Epithelial cell of esophagus (primary cell): ENCODE data around the gene CCDC141.

Experiments
- DNase-seq: peaks from one replicate; pipeline ENCODE4 v3.0.0; 2010; ENCODE audit warnings: low read depth
- H3K4me3 ChIP-seq: 2 replicates; pipeline ENCODE4 v1.5.1; 2011; ENCODE audit warnings: mild to moderate bottlenecking, low read length, control low read depth
- CTCF ChIP-seq: IDR thresholded peaks from 2 replicates; pipeline ENCODE4 v1.5.1; 2011; ENCODE audit warnings: low read depth, mild to moderate bottlenecking, low read length, control low read depth, inconsistent platforms; ENCODE audit not compliant: insufficient read depth; ENCODE audit errors: missing control alignments

Gene CCDC141

DNA sequence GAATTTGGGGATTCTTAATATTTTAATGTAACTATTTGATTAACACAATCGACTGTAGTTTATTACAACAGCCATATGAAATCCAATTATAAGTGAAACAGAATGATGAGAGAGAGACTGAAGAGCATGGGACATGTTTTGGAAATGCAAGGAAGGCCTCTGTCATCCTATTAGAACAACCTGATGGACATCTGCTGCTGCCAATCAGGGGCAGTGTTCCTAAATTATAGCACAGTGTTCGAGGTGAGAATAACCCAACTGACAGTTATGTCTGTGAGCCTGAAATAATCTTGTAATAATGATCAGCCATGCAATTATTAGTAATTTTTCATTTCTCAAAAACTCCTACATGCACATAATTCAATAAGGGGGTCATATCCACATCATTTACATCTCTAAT, 73.6 kb downstream of the CCDC141 start:
- TF ChIP-seq CTCF: no peak
- no peak overlapping the region for H3K4me3 ChIP-seq
- no peak for DNase-seq

- TF ChIP-seq CTCF: no peak
- no peak for DNase-seq
- no peak overlapping the region for H3K4me3 ChIP-seq
Observed at GRCh38 chr2:178962805-178963433, 87.0 kb downstream of the CCDC141 start.

DNA sequence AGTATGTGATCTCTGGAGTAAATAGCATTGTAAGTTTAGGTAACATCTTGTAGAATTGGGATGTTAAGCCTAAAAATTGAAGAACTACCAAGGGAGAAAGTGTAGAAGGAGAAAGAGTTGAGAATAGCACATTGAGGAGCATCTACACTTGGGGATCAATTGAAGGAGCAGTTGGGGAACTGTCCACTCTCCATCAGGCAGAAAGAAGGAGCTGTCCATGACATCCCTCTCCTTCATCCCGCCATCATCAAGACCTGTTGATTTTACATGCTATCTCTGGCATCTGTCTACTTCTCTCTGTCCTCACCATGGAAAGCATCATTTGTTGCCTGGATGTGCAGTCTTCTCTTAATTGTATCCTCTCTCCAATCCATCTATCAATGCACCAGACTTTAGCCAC, 87.8 kb downstream of the CCDC141 start:
- DNase-seq: no peak
- TF ChIP-seq CTCF: no peak
- H3K4me3 ChIP-seq: no peak overlapping the region

DNA sequence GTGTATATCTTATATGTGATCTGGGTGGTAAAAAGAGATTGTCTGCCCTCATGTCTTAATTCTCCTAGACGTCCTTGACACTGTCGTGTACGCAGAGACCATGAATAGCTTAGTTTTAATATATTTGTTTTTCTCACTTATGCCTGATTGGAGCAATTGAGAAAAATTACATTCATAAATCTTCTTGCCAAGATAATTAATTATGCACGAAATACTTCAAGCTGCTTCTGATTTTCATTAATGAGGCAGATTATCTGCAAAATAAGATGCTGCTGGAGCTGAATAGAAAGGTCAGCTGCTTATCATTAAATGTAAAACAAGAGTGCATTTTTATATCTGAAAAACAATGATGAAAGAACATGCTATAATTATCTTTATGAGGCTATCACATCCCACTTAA, 95.9 kb downstream of the CCDC141 start:
- no peak for DNase-seq
- TF ChIP-seq CTCF: no peak
- no peak overlapping the region for H3K4me3 ChIP-seq

GRCh38 chr2:178951266-178952006, 98.5 kb downstream of the CCDC141 start:
- no peak for TF ChIP-seq CTCF
- no peak overlapping the region for H3K4me3 ChIP-seq
- DNase-seq: no peak

- no peak overlapping the region for H3K4me3 ChIP-seq
- TF ChIP-seq CTCF: no peak
- no peak for DNase-seq
Observed at GRCh38 chr2:178949584-178949983, 100.4 kb downstream of the CCDC141 start.

DNA sequence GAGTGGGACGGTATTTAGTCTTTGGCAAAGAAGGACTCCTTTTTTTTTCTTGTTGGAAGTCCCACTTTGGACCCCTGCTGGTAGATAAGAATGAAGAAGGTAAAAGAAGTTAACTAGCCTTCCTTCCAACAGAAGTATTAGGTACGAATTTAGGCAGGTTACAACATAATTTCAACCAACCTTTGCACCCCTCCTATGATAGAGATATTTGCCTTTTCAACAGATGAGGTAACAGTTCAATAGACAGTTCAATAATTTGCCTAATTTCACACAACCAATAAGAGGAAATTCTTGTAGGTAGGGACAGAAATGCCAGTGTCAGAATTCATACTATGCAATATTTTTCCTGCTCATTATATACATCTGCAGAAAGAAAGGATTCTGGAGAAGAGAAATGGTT, 100.8 kb downstream of the CCDC141 start:
- TF ChIP-seq CTCF: no peak

More for the DNA sequence above, 100.8 kb downstream of the CCDC141 start:
- H3K4me3 ChIP-seq: no peak overlapping the region
- no peak for DNase-seq
